Measurements from ENCODE around the gene RBPJ. TPM values are rescaled to one million over a fixed set of nuclear protein-coding genes. Genes with fewer than 3 reads are reported as not detected.

RBPJ gene
- polyA plus RNA-seq, 1 of the 3 experiments (the other 2 are of a cell fraction), result 13.8 TPM

- H3K4me2 ChIP-seq, result no peak overlapping the region
- peaks cover 19% of the 10 kb centered on the region for H3K79me2 ChIP-seq (ENCODE audit: insufficient read depth)
- H3K4me3 ChIP-seq (ENCODE audit: low read depth in 2 of 2, low read length in 1 of 2), result no peak overlapping the region
- H3K4me1 ChIP-seq (ENCODE audit: control insufficient read depth in 1 of 2, insufficient read depth in 2 of 2, low read depth in 1 of 2, low read length in 1 of 2), result no peaks in the 10 kb centered on the region
- H3K9me3 ChIP-seq, result no peaks in the 10 kb centered on the region
- ChIA-PET CTCF (interaction anchor here (1.3 kb wide), 1 partner anchor 25 kb away, joined by 3 read pairs; no protein-coding TSS in a partner anchor), POLR2A (no interaction called here)
- no peak overlapping the region for H3K9ac ChIP-seq
- no peaks in the 10 kb centered on the region for H3K27me3 ChIP-seq (ENCODE audit: insufficient read depth)
- no peaks in the 10 kb centered on the region for H3K9me2 ChIP-seq
- TF ChIP-seq MXI1 (IDR thresholded peaks at IDR 0.05; ENCODE audit: low read depth, low read length) (no peak), PBX3 (IDR thresholded peaks at IDR 0.05) (no peak), ZBTB33 (IDR thresholded peaks at IDR 0.05; ENCODE audit: borderline replicate concordance, low read depth) (no peak), REST (IDR thresholded peaks at IDR 0.05; ENCODE audit: low read depth, low read length) (no peak), IRF3 (IDR thresholded peaks at IDR 0.05; ENCODE audit: low read depth, low read length) (no peak), ELF1 (IDR thresholded peaks at IDR 0.05) (no peak), TAF1 (IDR thresholded peaks at IDR 0.05; ENCODE audit: borderline replicate concordance, low read depth, low read length) (no peak), GABPA (IDR thresholded peaks at IDR 0.05; ENCODE audit: low read depth) (no peak), JUND (IDR thresholded peaks at IDR 0.05) (no peak)
- H3K27ac ChIP-seq (ENCODE audit: low read depth in 2 of 2, low read length in 1 of 2), result no peak overlapping the region
- DNase-seq, result no peak
- no peaks in the 10 kb centered on the region for H3F3A ChIP-seq (replicated peaks; ENCODE audit: insufficient read depth)
- peaks cover 11 to 33% of the 10 kb centered on the region in 2 experiments for H3K36me3 ChIP-seq (replicated peaks in 1 of 2; ENCODE audit: control insufficient read depth in 1 of 2, insufficient read depth in 2 of 2, low read length in 1 of 2)
- no peaks in the 10 kb centered on the region for H4K20me1 ChIP-seq (ENCODE audit: insufficient read depth)
- H2AFZ ChIP-seq (ENCODE audit: low read depth), result no peak overlapping the region
- WGBS (ENCODE audit: low lambda C conversion rate), result 94% methylated on average over 3 of the region's 3 CpGs
Observed at GRCh38 chr4:26385690-26386089, 64.9 kb downstream of the RBPJ start.
